ENCODE data around the gene TBC1D13. TPM values are rescaled to one million over a fixed set of nuclear protein-coding genes. Genes with fewer than 3 reads are reported as not detected.
A peak's percentile ranks its signal among the peaks of the same experiment; 100 is the strongest.

TBC1D13 gene
- total and polyA plus RNA-seq, 2 of the 13 experiments (the other 11 are each of a cell fraction or from before 2014, with no cell fraction given) = 17.9 to 19.7 TPM

GRCh38 chr9:128771745-128772519 is 15.1 kb upstream of the TBC1D13 start, which contains the start of gene ZER1 (continued):
- no peak for TF ChIP-seq FUBP1 (CRISPR knock-in tag; IDR thresholded peaks at IDR 0.05; ENCODE audit: borderline replicate concordance)
- TF ChIP-seq ZNF44 (CRISPR knock-in tag; IDR thresholded peaks at IDR 0.05) = peak; percentile 89
- TF ChIP-seq ZNF251 (CRISPR knock-in tag; IDR thresholded peaks at IDR 0.05) = no peak
- no peak for TF ChIP-seq ZNF33A (CRISPR knock-in tag; IDR thresholded peaks at IDR 0.05; ENCODE audit: borderline replicate concordance)
- no peak for TF ChIP-seq PLRG1 (conservative IDR thresholded peaks at IDR 0.05)
- TF ChIP-seq LRRFIP1 (CRISPR knock-in tag; conservative IDR thresholded peaks at IDR 0.05) = no peak
- no peak for TF ChIP-seq SRSF1 (optimal IDR thresholded peaks at IDR 0.05; ENCODE audit: low read depth, low read length)
- no peak for TF ChIP-seq FIP1L1 (IDR thresholded peaks at IDR 0.05; ENCODE audit: borderline replicate concordance, insufficient read depth, low read depth, low read length)
- TF ChIP-seq NR2C2 (CRISPR knock-in tag; IDR thresholded peaks at IDR 0.05; ENCODE audit: borderline replicate concordance) = peak; percentile 89
- TF ChIP-seq ZIK1 (CRISPR knock-in tag; IDR thresholded peaks at IDR 0.05; ENCODE audit: borderline replicate concordance, low read depth) = peak; percentile 80; the same call in 1 of the 2 replicates
- TF ChIP-seq BRD4 (CRISPR knock-in tag; IDR thresholded peaks at IDR 0.05) = 0 out of 2 replicates have a peak, but pooled peaks have one; percentile 39
- no peak for TF ChIP-seq ZNF343 (CRISPR knock-in tag; IDR thresholded peaks at IDR 0.05)
- TF ChIP-seq NR2F1 (CRISPR knock-in tag; IDR thresholded peaks at IDR 0.05) = peak in 1 of 2 experiments; percentile 8; a peak in 1 of 4 replicates
- no peak for TF ChIP-seq GRHL1 (CRISPR knock-in tag; conservative IDR thresholded peaks at IDR 0.05)
- no peak for TF ChIP-seq SRSF4 (IDR thresholded peaks at IDR 0.05; ENCODE audit: low read depth, low read length, poor library complexity, severe bottlenecking)
- TF ChIP-seq ZNF20 (CRISPR knock-in tag; IDR thresholded peaks at IDR 0.05) = no peak; the same call in 1 of the 2 replicates
- TF ChIP-seq CC2D1A (CRISPR knock-in tag; IDR thresholded peaks at IDR 0.05) = no peak
- TF ChIP-seq U2AF1 (optimal IDR thresholded peaks at IDR 0.05; ENCODE audit: low read depth, low read length) = no peak
- TF ChIP-seq ETS1 (CRISPR knock-in tag; IDR thresholded peaks at IDR 0.05) = 0 out of 2 replicates have a peak, but pooled peaks have one; percentile 56
- peak; percentile 72; the same call in 1 of the 2 replicates for TF ChIP-seq MIXL1 (CRISPR knock-in tag; IDR thresholded peaks at IDR 0.05)
- TF ChIP-seq CEBPB (IDR thresholded peaks at IDR 0.05; ENCODE audit: borderline replicate concordance, low read depth, low read length) = no peak
